ENCODE data around the gene STYXL1. TPM values are rescaled to one million over a fixed set of nuclear protein-coding genes. Genes with fewer than 3 reads are reported as not detected.

Gene STYXL1
- total and polyA plus RNA-seq, 12 donors: 20.9 to 82.0 (median 50.8) TPM

- no peaks in the 10 kb centered on the region for H3K9me3 ChIP-seq (replicated peaks in 1 of 3)
- H3K27ac ChIP-seq: peak overlapping the region; percentile 81 to 97 (median 87)
- peaks cover 28 to 59% of the 10 kb centered on the region in 2 donors for H3K4me1 ChIP-seq (replicated peaks in 1 of 2)
- peaks cover 0 to 89% of the 10 kb centered on the region in 2 donors for H3K36me3 ChIP-seq (replicated peaks in 1 of 2)
- TF ChIP-seq, protein P1, sequence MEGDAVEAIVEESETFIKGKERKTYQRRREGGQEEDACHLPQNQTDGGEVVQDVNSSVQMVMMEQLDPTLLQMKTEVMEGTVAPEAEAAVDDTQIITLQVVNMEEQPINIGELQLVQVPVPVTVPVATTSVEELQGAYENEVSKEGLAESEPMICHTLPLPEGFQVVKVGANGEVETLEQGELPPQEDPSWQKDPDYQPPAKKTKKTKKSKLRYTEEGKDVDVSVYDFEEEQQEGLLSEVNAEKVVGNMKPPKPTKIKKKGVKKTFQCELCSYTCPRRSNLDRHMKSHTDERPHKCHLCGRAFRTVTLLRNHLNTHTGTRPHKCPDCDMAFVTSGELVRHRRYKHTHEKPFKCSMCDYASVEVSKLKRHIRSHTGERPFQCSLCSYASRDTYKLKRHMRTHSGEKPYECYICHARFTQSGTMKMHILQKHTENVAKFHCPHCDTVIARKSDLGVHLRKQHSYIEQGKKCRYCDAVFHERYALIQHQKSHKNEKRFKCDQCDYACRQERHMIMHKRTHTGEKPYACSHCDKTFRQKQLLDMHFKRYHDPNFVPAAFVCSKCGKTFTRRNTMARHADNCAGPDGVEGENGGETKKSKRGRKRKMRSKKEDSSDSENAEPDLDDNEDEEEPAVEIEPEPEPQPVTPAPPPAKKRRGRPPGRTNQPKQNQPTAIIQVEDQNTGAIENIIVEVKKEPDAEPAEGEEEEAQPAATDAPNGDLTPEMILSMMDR (IDR thresholded peaks at IDR 0.05): no peak
- no peak for TF ChIP-seq POLR2A (IDR thresholded peaks at IDR 0.05)
- peak in 4 of 7 donors; percentile 32 to 60 (median 46) for DNase-seq
- no peak overlapping the region for H3K4me3 ChIP-seq
- WGBS, 4 donors: 86 to 93% (median 90%) methylated on average over 9 to 44 of the region's 44 CpGs
- no peaks in the 10 kb centered on the region for H3K27me3 ChIP-seq
- intact Hi-C loops (cut with DNase I): loop anchor here in 1 of 2 donors (5.0 kb wide), 1 partner anchor 67 kb away; the partner anchor contains the start of gene POR
Measured at GRCh38 chr7:75984130-75985008, 63.4 kb downstream of the STYXL1 start.

- no peaks in the 10 kb centered on the region for H3K9me3 ChIP-seq (replicated peaks in 1 of 3)
- no peak for TF ChIP-seq POLR2A (IDR thresholded peaks at IDR 0.05)
- TF ChIP-seq, protein P1 (IDR thresholded peaks at IDR 0.05): no peak
- DNase-seq: peak in 5 of 7 donors; percentile 39 to 74 (median 55)
- no peaks in the 10 kb centered on the region for H3K27me3 ChIP-seq
- H3K4me3 ChIP-seq: no peak overlapping the region
- peaks cover 0 to 89% of the 10 kb centered on the region in 2 donors for H3K36me3 ChIP-seq (replicated peaks in 1 of 2)
- H3K4me1 ChIP-seq (replicated peaks in 1 of 2): peaks cover 31 to 67% of the 10 kb centered on the region in 2 donors
- intact Hi-C loops (cut with DNase I): no loop called here
- WGBS, 4 donors: 69 to 73% (median 72%) methylated on average over 8 to 26 of the region's 26 CpGs
- H3K27ac ChIP-seq: peak overlapping the region; percentile 46 to 97 (median 85)
Measured at GRCh38 chr7:75983471-75984129, 64.2 kb downstream of the STYXL1 start.

DNA sequence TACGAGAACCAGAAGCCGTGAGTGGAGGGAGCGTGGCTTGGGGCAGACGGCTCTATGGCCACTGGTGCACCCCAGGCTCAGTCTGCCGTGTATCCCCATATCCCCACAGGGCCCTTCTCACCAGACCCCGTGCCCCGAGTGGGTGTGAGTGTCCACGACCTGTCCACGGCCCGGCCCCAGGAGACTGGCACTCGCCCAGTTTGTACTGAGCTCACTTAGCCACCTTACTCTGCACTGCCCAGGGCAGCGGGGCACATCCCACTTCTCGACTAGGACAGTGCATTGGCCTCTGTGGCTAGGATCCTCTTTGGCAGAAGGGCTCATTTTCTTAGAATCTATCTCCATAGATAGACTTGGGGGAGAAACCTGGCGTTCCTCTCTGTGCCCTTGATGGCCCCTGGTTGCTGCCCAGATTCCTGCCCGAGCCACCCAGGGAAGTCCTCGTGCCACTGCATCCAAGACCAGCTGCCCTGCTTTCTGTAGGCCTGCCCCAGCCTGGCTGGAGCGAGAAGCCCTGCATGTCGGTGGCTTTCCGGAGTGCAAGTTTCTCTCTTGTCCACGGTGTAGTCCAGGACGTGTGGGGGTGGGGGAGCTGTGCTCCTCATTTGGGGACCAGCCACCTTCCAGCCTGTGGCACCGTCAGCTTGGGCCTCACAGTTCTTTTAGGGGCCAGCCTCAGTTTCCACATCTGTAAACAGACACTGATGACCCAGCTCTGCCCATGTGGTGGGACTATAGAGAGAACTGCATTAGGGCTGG, 65.3 kb downstream of the STYXL1 start:
- peak in 6 of 7 donors; percentile 42 to 70 (median 64) for DNase-seq
- Histone ChIP-seq H3K27ac (peak overlapping the region; percentile 70 to 97 (median 85)), H3K27me3 (no peaks in the 10 kb centered on the region), H3K36me3 (replicated peaks in 1 of 2) (peaks cover 0 to 81% of the 10 kb centered on the region in 2 donors), H3K4me3 (no peak overlapping the region), H3K9me3 (replicated peaks in 1 of 3) (no peaks in the 10 kb centered on the region), H3K4me1 (replicated peaks in 1 of 2) (peaks cover 31 to 75% of the 10 kb centered on the region in 2 donors)
- intact Hi-C loops (cut with DNase I): no loop called here
- WGBS, 4 donors: 58 to 76% (median 66%) methylated on average over 13 to 22 of the region's 22 CpGs
- TF ChIP-seq, protein P1 (IDR thresholded peaks at IDR 0.05): no peak
- TF ChIP-seq POLR2A (IDR thresholded peaks at IDR 0.05): no peak
